ENCODE measurements around the gene PTPRD.
"Not testable (repeated sequence)": the region's sequence is repeated elsewhere in the genome, so short reads cannot be mapped to it uniquely, and the experiment has no call there.

PTPRD gene

GRCh38 chr9:9173264-9173663 is 1439.5 kb downstream of the PTPRD start:
- no peak for DNase-seq (ENCODE audit: low read depth, low spot score)

- no peak for DNase-seq (ENCODE audit: low read depth, low spot score)
Measured at GRCh38 chr9:9170439-9171134, 1442.2 kb downstream of the PTPRD start.

- DNase-seq (ENCODE audit: low read depth, low spot score) = no peak
Measured at GRCh38 chr9:9142001-9142400, 1470.8 kb downstream of the PTPRD start.

DNA sequence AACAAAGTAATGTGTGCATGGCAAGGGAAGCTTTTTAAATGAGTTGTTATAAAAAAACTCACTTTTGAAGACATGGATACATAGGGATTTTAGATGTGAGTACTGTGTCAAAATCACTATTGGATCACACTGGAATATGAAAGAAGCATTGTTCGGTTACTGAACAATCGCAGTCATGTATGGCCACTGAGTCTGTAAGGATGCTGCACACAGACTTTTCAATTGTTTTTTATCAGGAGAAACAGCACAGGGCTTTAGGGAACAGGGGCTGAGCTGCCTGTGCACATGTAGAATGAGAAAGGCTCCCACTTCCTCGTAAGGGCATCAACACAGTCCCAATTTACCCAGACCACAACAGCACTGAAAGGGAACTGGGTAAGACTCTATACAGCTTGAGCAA is 1479.3 kb downstream of the PTPRD start:
- no peak for DNase-seq (ENCODE audit: low read depth, low spot score)

DNA sequence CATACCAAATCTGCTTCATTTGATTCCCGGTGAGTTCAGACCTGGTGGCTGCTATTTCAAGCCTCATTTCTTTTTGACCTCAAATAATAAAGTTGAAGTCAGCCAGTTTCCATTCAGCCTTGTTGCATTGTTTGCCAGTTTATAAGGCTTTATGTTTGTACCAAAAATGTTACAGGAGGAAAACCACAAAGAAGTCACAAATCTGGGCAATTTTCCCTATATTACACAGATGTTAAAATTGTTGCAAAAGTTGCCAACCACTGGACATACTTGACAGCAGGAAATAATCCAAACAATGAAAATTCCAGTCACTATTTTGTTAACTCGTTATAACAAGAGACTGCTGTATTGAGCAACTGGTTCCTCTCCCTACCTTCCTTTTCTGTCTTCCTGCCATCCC is 1488.2 kb downstream of the PTPRD start:
- DNase-seq (ENCODE audit: low read depth, low spot score) = no peak

DNA sequence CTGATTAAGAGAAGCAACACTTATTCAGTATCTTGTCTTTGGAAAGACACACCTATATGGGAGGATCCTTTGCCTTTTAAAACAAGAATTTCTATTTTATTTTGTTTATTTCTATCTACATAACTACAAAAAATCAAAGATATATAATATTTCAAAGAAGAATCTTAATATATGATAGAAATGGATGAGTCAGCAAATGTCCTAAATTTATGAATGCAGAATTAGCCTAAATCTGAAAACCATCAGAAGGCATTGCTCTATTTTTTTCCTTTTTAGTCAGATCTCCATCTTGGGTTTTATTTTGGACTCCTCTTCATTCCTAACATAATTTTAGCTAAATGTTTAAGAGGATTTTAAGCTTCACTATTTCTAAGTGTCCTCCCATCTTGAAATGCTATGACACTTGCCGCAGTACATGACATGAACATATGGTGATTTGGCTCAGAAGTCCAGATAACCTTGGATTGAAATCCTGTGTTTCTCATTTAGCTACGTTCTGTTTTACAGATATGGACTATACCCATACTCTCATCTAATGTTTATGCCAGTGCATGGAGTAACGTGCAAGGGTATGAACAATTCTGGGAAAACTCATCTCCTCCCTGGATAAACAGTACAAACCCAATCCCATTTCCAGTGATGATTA is 1490.4 kb downstream of the PTPRD start:
- DNase-seq (ENCODE audit: low read depth, low spot score) = no peak

GRCh38 chr9:9117866-9118265 is 1494.9 kb downstream of the PTPRD start:
- no peak for DNase-seq (ENCODE audit: low read depth, low spot score)

DNA sequence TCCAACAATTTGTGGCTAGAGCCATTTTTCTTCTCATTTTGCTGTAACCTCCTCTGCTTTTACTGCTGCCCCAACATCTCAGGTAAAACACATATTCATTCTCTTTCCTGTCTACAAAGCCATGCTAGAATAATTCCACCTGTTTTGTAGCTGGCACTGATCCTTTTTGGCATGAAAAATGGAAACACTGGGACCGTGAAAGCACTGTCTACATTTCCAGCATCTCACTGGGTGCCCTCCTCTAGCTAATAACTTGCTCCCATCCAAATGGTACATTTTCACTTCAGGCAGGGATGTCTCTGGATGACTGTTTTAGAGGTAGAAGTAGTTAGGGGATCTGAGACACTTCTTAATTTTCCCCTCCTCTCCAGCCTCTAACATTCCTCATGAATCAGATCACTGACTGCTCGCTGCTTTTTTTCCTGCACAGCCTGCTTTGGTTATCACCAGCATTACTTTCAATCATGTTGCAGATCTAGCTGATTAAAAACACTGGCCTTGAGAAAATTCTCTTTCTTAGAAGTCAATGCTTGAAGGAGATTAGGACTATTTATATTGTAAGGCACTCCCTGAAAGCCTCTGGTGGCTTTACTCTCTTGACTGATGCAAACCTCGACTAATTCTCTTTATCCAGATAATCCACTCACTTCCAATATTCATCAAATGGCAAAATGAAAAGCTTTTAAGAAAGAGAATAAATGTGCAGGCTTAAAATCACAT is 1500.6 kb downstream of the PTPRD start:
- DNase-seq (ENCODE audit: low read depth, low spot score) = no peak

GRCh38 chr9:9108641-9109040 is 1504.2 kb downstream of the PTPRD start:
- DNase-seq (ENCODE audit: low read depth, low spot score) = no peak

DNA sequence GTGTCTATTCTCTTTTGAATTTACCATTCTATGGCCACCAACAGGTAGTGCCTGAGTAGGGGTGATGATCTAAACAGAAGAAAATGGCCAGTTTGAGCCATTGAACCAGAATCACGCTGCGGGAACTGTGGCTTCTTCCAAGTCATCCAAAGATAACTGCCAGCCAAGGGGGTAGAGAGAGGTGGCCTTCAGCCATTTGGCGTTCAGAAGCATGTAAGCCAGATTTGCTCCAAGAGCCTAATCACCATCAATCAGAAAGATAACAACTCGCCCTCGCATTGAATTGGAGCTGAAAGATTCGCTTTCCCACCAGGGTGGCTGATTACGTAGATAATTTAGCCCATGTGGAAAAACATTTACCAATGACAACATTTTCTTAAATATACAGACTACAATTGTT is 1510.5 kb downstream of the PTPRD start:
- no peak for DNase-seq (ENCODE audit: low read depth, low spot score)

DNA sequence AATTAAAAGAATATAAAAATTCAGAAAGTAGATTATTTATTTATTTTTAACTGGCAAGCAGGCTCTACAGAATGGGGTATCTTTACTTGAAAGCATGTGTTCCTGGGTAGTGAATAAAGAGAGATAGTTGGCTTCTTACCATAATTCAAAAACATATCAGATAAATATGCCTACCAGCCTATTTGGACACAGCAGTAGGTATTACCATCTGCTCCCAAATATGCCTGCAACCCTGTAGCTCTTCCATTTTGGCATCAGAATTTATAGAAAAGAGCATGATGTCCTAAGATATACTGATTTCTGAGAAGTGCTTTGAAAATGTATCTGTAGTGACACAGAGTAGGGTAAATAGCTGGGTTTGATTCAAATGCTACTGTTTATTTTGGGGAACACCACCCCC is 1512.7 kb downstream of the PTPRD start:
- no peak for DNase-seq (ENCODE audit: low read depth, low spot score)

DNA sequence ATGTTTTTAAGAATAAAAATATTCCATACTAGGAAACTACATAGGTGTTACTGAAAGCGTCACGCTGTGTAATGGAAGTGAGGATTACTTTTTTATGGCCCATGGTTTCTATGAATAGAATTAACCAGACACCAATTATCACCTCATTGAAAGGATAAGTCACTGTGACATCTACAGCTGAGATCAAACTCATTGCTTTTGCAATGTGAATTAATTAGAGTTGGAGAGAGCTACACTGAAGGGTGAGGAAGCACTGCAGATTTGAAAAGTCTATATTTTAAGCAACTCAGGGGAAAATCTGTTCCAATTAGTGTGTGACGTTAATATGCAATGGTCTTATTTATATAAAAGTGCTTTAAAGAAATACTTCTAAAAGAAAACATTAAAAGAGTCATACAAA is 1513.2 kb downstream of the PTPRD start:
- no peak for DNase-seq (ENCODE audit: low read depth, low spot score)

- DNase-seq (ENCODE audit: low read depth, low spot score) = not testable (repeated sequence)
Measured at GRCh38 chr9:9097254-9097653, 1515.5 kb downstream of the PTPRD start.

- no peak for DNase-seq (ENCODE audit: low read depth, low spot score)
Measured at GRCh38 chr9:9091387-9091786, 1521.4 kb downstream of the PTPRD start.

DNA sequence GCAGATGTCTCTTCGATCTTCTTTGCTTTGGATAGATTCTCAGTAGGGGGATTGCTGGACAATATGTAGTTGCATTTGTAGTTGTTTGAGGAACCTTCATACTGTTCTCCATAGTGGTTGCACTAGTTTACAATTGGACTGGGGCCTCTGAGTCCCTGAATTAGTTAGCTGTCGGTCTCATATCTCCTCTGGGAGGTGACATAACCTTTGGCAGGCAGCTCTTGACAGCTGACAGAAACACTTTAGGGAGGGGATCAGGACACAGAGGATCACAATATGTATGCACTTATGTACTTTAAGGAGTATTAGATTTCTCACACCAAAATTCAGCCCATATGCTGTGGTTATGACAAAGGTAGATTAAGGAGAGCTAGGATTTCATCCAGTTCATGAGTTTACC is 1533.3 kb downstream of the PTPRD start:
- no peak for DNase-seq (ENCODE audit: low read depth, low spot score)

DNA sequence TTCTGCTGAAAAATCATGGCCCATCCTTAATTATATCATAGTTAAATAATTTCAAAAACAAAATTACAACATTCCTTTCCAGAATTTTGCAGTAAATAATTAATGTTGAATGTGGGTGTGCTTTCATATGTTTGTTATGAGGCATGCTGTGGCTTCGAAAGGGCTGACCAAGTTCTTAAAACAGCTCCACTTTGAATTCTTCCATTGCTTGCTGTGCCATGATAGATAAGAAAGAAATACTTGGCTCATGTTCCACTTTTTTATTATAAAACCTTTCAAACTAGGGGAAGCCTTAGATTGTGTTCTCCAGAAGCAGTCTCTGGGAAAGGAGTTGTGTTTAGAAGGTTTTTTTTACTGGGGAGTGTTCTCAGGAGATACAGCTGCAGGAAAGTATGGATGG is 1534.5 kb downstream of the PTPRD start:
- no peak for DNase-seq (ENCODE audit: low read depth, low spot score)

- no peak for DNase-seq (ENCODE audit: low read depth, low spot score)
Measured at GRCh38 chr9:9061627-9062026, 1551.2 kb downstream of the PTPRD start.

- no peak for DNase-seq (ENCODE audit: low read depth, low spot score)
Measured at GRCh38 chr9:9054354-9054992, 1558.3 kb downstream of the PTPRD start.

- DNase-seq (ENCODE audit: low read depth, low spot score) = no peak
Measured at GRCh38 chr9:9045572-9045971, 1567.2 kb downstream of the PTPRD start.

DNA sequence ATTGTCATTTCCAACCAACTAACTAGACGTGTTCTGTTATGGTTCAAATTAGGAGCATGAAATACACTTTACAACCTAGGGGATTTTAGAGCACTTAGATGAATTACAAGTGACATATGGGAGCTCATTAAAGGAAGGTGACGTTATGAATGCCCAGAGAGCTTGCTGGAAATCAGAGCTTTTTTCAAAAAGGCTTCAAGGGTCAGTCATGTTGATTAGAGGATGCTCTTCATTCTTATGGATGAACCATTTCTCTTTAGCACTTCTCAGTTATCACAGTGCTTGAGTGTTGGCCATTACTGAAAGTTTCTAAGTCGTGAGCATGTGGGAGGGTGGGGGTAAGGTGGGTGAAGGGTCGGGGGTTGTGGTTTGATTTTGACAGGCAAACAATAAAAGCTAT is 1567.7 kb downstream of the PTPRD start:
- DNase-seq (ENCODE audit: low read depth, low spot score) = no peak

- DNase-seq (ENCODE audit: low read depth, low spot score) = not testable (repeated sequence)
Measured at GRCh38 chr9:9043788-9044187, 1569.0 kb downstream of the PTPRD start.

DNA sequence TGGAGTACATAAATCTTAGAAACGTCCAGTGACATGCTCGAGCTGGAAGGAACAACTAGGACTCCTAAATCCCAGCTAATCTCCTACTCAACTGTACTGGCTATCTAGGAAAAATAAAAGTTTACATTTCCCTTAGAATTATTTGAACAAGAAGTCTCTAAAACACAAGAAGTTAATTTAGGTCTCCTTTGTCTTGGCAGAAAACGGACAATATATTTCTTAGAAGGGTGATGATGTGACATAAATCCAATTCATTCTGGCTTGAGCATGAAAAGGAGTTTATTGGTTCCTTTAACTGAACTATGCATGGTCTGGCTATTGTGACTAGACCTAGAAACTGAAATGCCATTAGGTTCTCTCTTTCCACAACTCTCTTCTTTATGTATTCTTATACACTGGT is 1571.0 kb downstream of the PTPRD start:
- DNase-seq (ENCODE audit: low read depth, low spot score) = no peak
